SIG-M5 (cell line): Measurements from ENCODE around the gene CHAF1A.

ENCODE experiments used
- DNase-seq: peaks from one replicate; lab custom pipeline; 2025; lab: John Stamatoyannopoulos, UW

The CHAF1A gene

GRCh38 chr19:4367336-4367723, 35.1 kb upstream of the CHAF1A start:
- no peak for DNase-seq

- no peak for DNase-seq
These were observed 34.7 kb upstream of the CHAF1A start for GRCh38 chr19:4367781-4368127.

GRCh38 chr19:4368128-4368820, 34.2 kb upstream of the CHAF1A start:
- no peak for DNase-seq

- DNase-seq: no peak
These were observed 33.1 kb upstream of the CHAF1A start for GRCh38 chr19:4369109-4369887.

- DNase-seq: no peak
These were observed 32.6 kb upstream of the CHAF1A start for GRCh38 chr19:4369888-4370260.

GRCh38 chr19:4370418-4371041, 31.9 kb upstream of the CHAF1A start:
- no peak for DNase-seq

- no peak for DNase-seq
These were observed 30.9 kb upstream of the CHAF1A start for GRCh38 chr19:4371247-4372164.

- no peak for DNase-seq
These were observed 30.1 kb upstream of the CHAF1A start for GRCh38 chr19:4372165-4373012.

- no peak for DNase-seq
These were observed 29.4 kb upstream of the CHAF1A start for GRCh38 chr19:4373013-4373367.

GRCh38 chr19:4373601-4374497, 28.6 kb upstream of the CHAF1A start:
- DNase-seq: no peak

- DNase-seq: no peak
These were observed 27.8 kb upstream of the CHAF1A start for GRCh38 chr19:4374498-4375163.

GRCh38 chr19:4375164-4376027, 27.0 kb upstream of the CHAF1A start:
- DNase-seq: no peak

GRCh38 chr19:4376028-4376670, 26.3 kb upstream of the CHAF1A start:
- no peak for DNase-seq

- DNase-seq: no peak
These were observed 25.8 kb upstream of the CHAF1A start for GRCh38 chr19:4376671-4376990.

- DNase-seq: no peak
These were observed 25.3 kb upstream of the CHAF1A start for GRCh38 chr19:4376991-4377781.

GRCh38 chr19:4378886-4379285, 23.6 kb upstream of the CHAF1A start:
- no peak for DNase-seq

GRCh38 chr19:4379383-4380253, 22.8 kb upstream of the CHAF1A start:
- DNase-seq: no peak
